ENCODE data around the gene PERM1. TPM values are rescaled to one million over a fixed set of nuclear protein-coding genes. Genes with fewer than 3 reads are reported as not detected.

The PERM1 gene
- total and polyA plus RNA-seq, 2 of the 8 experiments (the other 6 are each of a cell fraction or from before 2014, with no cell fraction given): not detected

- TF ChIP-seq CHD7 (IDR thresholded peaks at IDR 0.05; ENCODE audit: insufficient replicate concordance, low read length) (no peak), CREB1 (IDR thresholded peaks at IDR 0.05) (peak; percentile 83), ASH2L (IDR thresholded peaks at IDR 0.05; ENCODE audit: low read length) (no peak), GTF2F1 (IDR thresholded peaks at IDR 0.05; ENCODE audit: borderline replicate concordance, low read depth, low read length) (no peak), EP300 (IDR thresholded peaks at IDR 0.05; ENCODE audit: borderline replicate concordance in 1 of 2, low read depth in 2 of 2, low read length in 2 of 2) (no peak), KDM5A (IDR thresholded peaks at IDR 0.05; ENCODE audit: low read length) (no peak)
- TF ChIP-seq, protein P1, sequence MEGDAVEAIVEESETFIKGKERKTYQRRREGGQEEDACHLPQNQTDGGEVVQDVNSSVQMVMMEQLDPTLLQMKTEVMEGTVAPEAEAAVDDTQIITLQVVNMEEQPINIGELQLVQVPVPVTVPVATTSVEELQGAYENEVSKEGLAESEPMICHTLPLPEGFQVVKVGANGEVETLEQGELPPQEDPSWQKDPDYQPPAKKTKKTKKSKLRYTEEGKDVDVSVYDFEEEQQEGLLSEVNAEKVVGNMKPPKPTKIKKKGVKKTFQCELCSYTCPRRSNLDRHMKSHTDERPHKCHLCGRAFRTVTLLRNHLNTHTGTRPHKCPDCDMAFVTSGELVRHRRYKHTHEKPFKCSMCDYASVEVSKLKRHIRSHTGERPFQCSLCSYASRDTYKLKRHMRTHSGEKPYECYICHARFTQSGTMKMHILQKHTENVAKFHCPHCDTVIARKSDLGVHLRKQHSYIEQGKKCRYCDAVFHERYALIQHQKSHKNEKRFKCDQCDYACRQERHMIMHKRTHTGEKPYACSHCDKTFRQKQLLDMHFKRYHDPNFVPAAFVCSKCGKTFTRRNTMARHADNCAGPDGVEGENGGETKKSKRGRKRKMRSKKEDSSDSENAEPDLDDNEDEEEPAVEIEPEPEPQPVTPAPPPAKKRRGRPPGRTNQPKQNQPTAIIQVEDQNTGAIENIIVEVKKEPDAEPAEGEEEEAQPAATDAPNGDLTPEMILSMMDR (IDR thresholded peaks at IDR 0.05; ENCODE audit: control extremely low read depth in 1 of 3, insufficient read depth in 1 of 3, low read depth in 1 of 3, low read length in 3 of 3): no peak
Observed at GRCh38 chr1:941588-942383, 40.1 kb downstream of the PERM1 start (continued).
